Mucosa of rectum (tissue), 2 donors: ENCODE results near the gene CNTRL.
"Not testable (repeated sequence)": the region's sequence is repeated elsewhere in the genome, so short reads cannot be mapped to it uniquely, and the experiment has no call there.

Experiments
- H3K27ac ChIP-seq, 2 donors: one replicate each; pipeline ENCODE4 v1.7.0; 2013; ENCODE audit warnings: inconsistent platforms in 2 of 2, low read depth in 2 of 2, low read length in 2 of 2
- H3K27me3 ChIP-seq, 2 donors: one replicate each; pipeline ENCODE4 v1.7.0; 2013; ENCODE audit warnings: low read length in 2 of 2; ENCODE audit not compliant: control insufficient read depth in 2 of 2, insufficient read depth in 2 of 2
- H3K36me3 ChIP-seq, 2 donors: one replicate each; pipeline ENCODE4 v1.7.0; 2013; ENCODE audit warnings: low read length in 2 of 2; ENCODE audit not compliant: control insufficient read depth in 2 of 2, insufficient read depth in 2 of 2
- H3K4me1 ChIP-seq, 2 donors: one replicate each; pipeline ENCODE4 v1.7.0; 2013; ENCODE audit warnings: low read length in 2 of 2, mild to moderate bottlenecking in 1 of 2; ENCODE audit not compliant: control insufficient read depth in 2 of 2, insufficient read depth in 2 of 2
- H3K4me3 ChIP-seq, 2 donors: one replicate each; pipeline ENCODE4 v1.7.0; 2013; ENCODE audit warnings: low read length in 2 of 2
- H3K9ac ChIP-seq, 2 donors: one replicate each; pipeline ENCODE4 v1.7.0; 2013; ENCODE audit warnings: low read length in 2 of 2, low read depth in 1 of 2, mild to moderate bottlenecking in 1 of 2
- H3K9me3 ChIP-seq, 2 donors: one replicate each; pipeline ENCODE4 v1.7.0; 2013; ENCODE audit warnings: low read length in 2 of 2; ENCODE audit not compliant: control insufficient read depth in 2 of 2
- donor health status: healthy.
- donor health status: Normal muscosa, but diverticular disease.

The CNTRL gene

GRCh38 chr9:121071370-121071755, 3.4 kb upstream of the CNTRL start:
- H3K4me1 ChIP-seq, result peaks cover 6 to 7% of the 10 kb centered on the region in 2 donors
- H3K9ac ChIP-seq, result peak overlapping the region; percentile 14 to 42
- H3K27ac ChIP-seq, result peak overlapping the region; percentile 44 to 65

GRCh38 chr9:121071756-121072421, 2.9 kb upstream of the CNTRL start:
- Histone ChIP-seq H3K4me1 (peaks cover 6 to 7% of the 10 kb centered on the region in 2 donors), H3K9ac (peak overlapping the region; percentile 29 to 42), H3K4me3 (peak overlapping the region; percentile 41 to 72), H3K9me3 (no peaks in the 10 kb centered on the region), H3K27ac (peak overlapping the region; percentile 44 to 65), H3K36me3 (no peaks in the 10 kb centered on the region), H3K27me3 (no peaks in the 10 kb centered on the region)

More at GRCh38 chr9:121071370-121071755, 3.4 kb upstream of the CNTRL start:
- no peaks in the 10 kb centered on the region for H3K27me3 ChIP-seq
- no peaks in the 10 kb centered on the region for H3K36me3 ChIP-seq
- peak overlapping the region in 1 of 2 donors; percentile 72 for H3K4me3 ChIP-seq
- no peaks in the 10 kb centered on the region for H3K9me3 ChIP-seq

- H3K9ac ChIP-seq, result no peak overlapping the region
- H3K4me1 ChIP-seq, result peaks cover 6 to 7% of the 10 kb centered on the region in 2 donors
- H3K27ac ChIP-seq, result peak overlapping the region in 1 of 2 donors; percentile 0
- no peak overlapping the region for H3K4me3 ChIP-seq
- no peaks in the 10 kb centered on the region for H3K9me3 ChIP-seq
- no peaks in the 10 kb centered on the region for H3K36me3 ChIP-seq
- no peaks in the 10 kb centered on the region for H3K27me3 ChIP-seq
Observed at GRCh38 chr9:121073038-121073437, 1.7 kb upstream of the CNTRL start.

GRCh38 chr9:121075251-121076036, 689 bp downstream of the CNTRL start:
- H3K9ac ChIP-seq, result peak overlapping the region; percentile 1 to 61
- peak overlapping the region; percentile 77 to 79 for H3K27ac ChIP-seq
- peaks cover 6 to 7% of the 10 kb centered on the region in 2 donors for H3K4me1 ChIP-seq
- H3K4me3 ChIP-seq, result peak overlapping the region; percentile 81 to 87
- no peaks in the 10 kb centered on the region for H3K27me3 ChIP-seq
- H3K36me3 ChIP-seq, result no peaks in the 10 kb centered on the region
- no peaks in the 10 kb centered on the region for H3K9me3 ChIP-seq

GRCh38 chr9:121082075-121082474, 7.3 kb downstream of the CNTRL start:
- H3K27me3 ChIP-seq, result no peaks in the 10 kb centered on the region
- H3K36me3 ChIP-seq, result no peaks in the 10 kb centered on the region
- H3K27ac ChIP-seq, result no peak overlapping the region
- no peaks in the 10 kb centered on the region for H3K4me1 ChIP-seq
- no peak overlapping the region for H3K9ac ChIP-seq
- H3K9me3 ChIP-seq, result no peaks in the 10 kb centered on the region
- no peak overlapping the region for H3K4me3 ChIP-seq

- peaks cover 0 to under 1% of the 10 kb centered on the region in 2 donors for H3K36me3 ChIP-seq
- H3K9me3 ChIP-seq, result no peaks in the 10 kb centered on the region
- H3K4me3 ChIP-seq, result no peak overlapping the region
- H3K4me1 ChIP-seq, result no peaks in the 10 kb centered on the region
- H3K9ac ChIP-seq, result no peak overlapping the region
- H3K27ac ChIP-seq, result no peak overlapping the region
- no peaks in the 10 kb centered on the region for H3K27me3 ChIP-seq
Observed at GRCh38 chr9:121085661-121086060, 10.9 kb downstream of the CNTRL start.

- Histone ChIP-seq H3K36me3 (peaks cover 0 to 3% of the 10 kb centered on the region in 2 donors), H3K27me3 (no peaks in the 10 kb centered on the region)
Observed at GRCh38 chr9:121088576-121088975, 13.8 kb downstream of the CNTRL start.

GRCh38 chr9:121090743-121091142, 16.0 kb downstream of the CNTRL start:
- H3K4me3 ChIP-seq, H3K36me3 ChIP-seq, H3K27ac ChIP-seq, H3K4me1 ChIP-seq, H3K9me3 ChIP-seq, H3K27me3 ChIP-seq, H3K9ac ChIP-seq: not testable (repeated sequence)

More at GRCh38 chr9:121088576-121088975, 13.8 kb downstream of the CNTRL start:
- no peaks in the 10 kb centered on the region for H3K4me1 ChIP-seq
- H3K9ac ChIP-seq, result no peak overlapping the region
- no peaks in the 10 kb centered on the region for H3K9me3 ChIP-seq
- no peak overlapping the region for H3K27ac ChIP-seq
- H3K4me3 ChIP-seq, result no peak overlapping the region

GRCh38 chr9:121095057-121095456, 20.3 kb downstream of the CNTRL start:
- Histone ChIP-seq H3K4me1 (no peaks in the 10 kb centered on the region), H3K27me3 (no peaks in the 10 kb centered on the region), H3K4me3 (no peak overlapping the region), H3K9me3 (no peaks in the 10 kb centered on the region), H3K27ac (no peak overlapping the region), H3K36me3 (peaks cover 0 to 8% of the 10 kb centered on the region in 2 donors), H3K9ac (no peak overlapping the region)

- H3K27me3 ChIP-seq, result no peaks in the 10 kb centered on the region
- H3K9ac ChIP-seq, result no peak overlapping the region
- no peaks in the 10 kb centered on the region for H3K9me3 ChIP-seq
- H3K4me3 ChIP-seq, result no peak overlapping the region
- H3K36me3 ChIP-seq, result peaks cover 0 to 4% of the 10 kb centered on the region in 2 donors
- H3K4me1 ChIP-seq, result no peaks in the 10 kb centered on the region
- no peak overlapping the region for H3K27ac ChIP-seq
Observed at GRCh38 chr9:121098567-121099198, 23.9 kb downstream of the CNTRL start.
